Neural progenitor cell (in vitro differentiated cells): ENCODE measurements around the gene MTIF3.

Experiments
- CTCF ChIP-seq: fragments of 200-600 bp; sonication (generic); IDR thresholded peaks from 2 replicates; pipeline ENCODE4 v1.5.1; 2017; ENCODE audit warnings: antibody characterized with exemption, mild to moderate bottlenecking
- EZH2 ChIP-seq: fragments of 200-600 bp; sonication (generic); IDR thresholded peaks from 2 replicates; pipeline ENCODE4 v1.6.1; 2017; ENCODE audit warnings: antibody characterized with exemption, mild to moderate bottlenecking, moderate library complexity
- EZH2phosphoT487 ChIP-seq: fragments of 200-600 bp; sonication (generic); IDR thresholded peaks from 2 replicates; pipeline ENCODE4 v1.6.1; 2017; ENCODE audit warnings: antibody characterized with exemption

GRCh38 chr13:27437126-27437525, 13.2 kb downstream of the MTIF3 start:
- no peak for TF ChIP-seq EZH2
- no peak for TF ChIP-seq CTCF
- TF ChIP-seq EZH2phosphoT487: no peak
